H1 (cell line): Measurements from ENCODE around the gene RBMS2. TPM values are rescaled to one million over a fixed set of nuclear protein-coding genes. Genes with fewer than 3 reads are reported as not detected.

ENCODE experiments used
- CTCF ChIA-PET: fragments of 300-600 bp; sonication (Branson Sonifier 250); formaldehyde crosslinking; loops from one replicate; lab custom pipeline; 2021; ENCODE audit not compliant: partially characterized antibody; lab: Charles Lee
- POLR2A ChIA-PET: fragments of 300-600 bp; sonication (Branson Sonifier 250); formaldehyde crosslinking; loops from one replicate; lab custom pipeline; 2021; ENCODE audit warnings: inconsistent platforms; ENCODE audit not compliant: partially characterized antibody; lab: Charles Lee
- DNase-seq, 2 experiments: peaks; one replicate each; pipeline versions ENCODE4 v3.0.0 to v3.0.0-alpha.2; 2010 to 2022; ENCODE audit warnings: low spot score in 2 of 2, low read depth in 1 of 2, mixed read lengths in 1 of 2
- FAIRE-seq: peaks from 2 replicates; lab custom pipeline; 2011; peaks lifted over from hg19 to GRCh38; lab: Jason Lieb, UNC
- H2AFZ ChIP-seq: 2 replicates; pipeline ENCODE4 v1.8.1; 2012; ENCODE audit warnings: low read length, inconsistent platforms
- H2AK5ac ChIP-seq: 2 replicates; pipeline ENCODE4 v1.6.1; 2013; ENCODE audit warnings: low read depth, low read length
- H2BK120ac ChIP-seq: replicated peaks from 2 replicates; pipeline ENCODE3; 2013; ENCODE audit warnings: low read depth, low read length, inconsistent platforms
- H2BK12ac ChIP-seq: 2 replicates; pipeline ENCODE4 v1.6.1; 2013; ENCODE audit warnings: low read depth, low read length
- H2BK15ac ChIP-seq: 2 replicates; pipeline ENCODE4 v1.6.1; 2013; ENCODE audit warnings: low read length
- H2BK20ac ChIP-seq: 2 replicates; pipeline ENCODE4 v1.6.1; 2013; ENCODE audit warnings: low read length
- H2BK5ac ChIP-seq: 2 replicates; pipeline ENCODE4 v1.6.1; 2013; ENCODE audit warnings: low read depth, low read length
- H3K14ac ChIP-seq: 2 replicates; pipeline ENCODE4 v1.6.1; 2013; ENCODE audit warnings: inconsistent platforms; ENCODE audit not compliant: insufficient read length
- H3K18ac ChIP-seq: 2 replicates; pipeline ENCODE4 v1.6.1; 2013; ENCODE audit warnings: low read length; ENCODE audit errors: extremely low read depth
- H3K23ac ChIP-seq: 2 replicates; pipeline ENCODE4 v1.6.1; 2013; ENCODE audit warnings: inconsistent platforms; ENCODE audit not compliant: insufficient read length
- H3K23me2 ChIP-seq: 2 replicates; pipeline ENCODE4 v1.6.1; 2013; ENCODE audit warnings: low read depth, low read length
- H3K27ac ChIP-seq: 2 replicates; pipeline ENCODE4 v1.6.1; 2011; ENCODE audit warnings: low read depth, low read length, inconsistent platforms
- H3K27me3 ChIP-seq, 4 experiments: replicated peaks in 1 of 4; 1 replicate in 1 of 4; 2 replicates in 3 of 4; pipeline versions ENCODE4 v1.6.1 to v1.8.1; 2011 to 2013; ENCODE audit warnings: low read length in 3 of 4, mild to moderate bottlenecking in 3 of 4, inconsistent platforms in 2 of 4, mixed read lengths in 2 of 4, moderate library complexity in 1 of 4; ENCODE audit not compliant: control insufficient read depth in 3 of 4, insufficient read depth in 3 of 4; ENCODE audit errors: extremely low read depth in 1 of 4
- H3K36me3 ChIP-seq, 4 experiments: 2 replicates each; pipeline versions ENCODE4 v1.6.1 to v1.8.1; 2011 to 2013; ENCODE audit warnings: mild to moderate bottlenecking in 4 of 4, low read length in 3 of 4, moderate library complexity in 2 of 4, control low read depth in 1 of 4, inconsistent platforms in 1 of 4; ENCODE audit not compliant: insufficient read depth in 4 of 4, control insufficient read depth in 2 of 4
- H3K4ac ChIP-seq: replicated peaks from 2 replicates; pipeline ENCODE3; 2013; ENCODE audit warnings: low read length, low read depth, mixed read lengths, inconsistent platforms; ENCODE audit not compliant: insufficient read length
- H3K4me1 ChIP-seq, 4 experiments: replicated peaks in 1 of 4; 1 replicate in 1 of 4; 2 replicates in 3 of 4; pipeline versions ENCODE4 v1.6.1 to v1.8.1; 2011 to 2013; ENCODE audit warnings: low read length in 3 of 4, inconsistent platforms in 2 of 4, mixed read lengths in 1 of 4; ENCODE audit not compliant: insufficient read depth in 4 of 4, control insufficient read depth in 3 of 4
- H3K4me2 ChIP-seq, 2 experiments: 2 replicates each; pipeline versions ENCODE4 v1.6.1 to v1.8.1; 2011 to 2013; ENCODE audit warnings: low read depth in 2 of 2, low read length in 2 of 2, control low read depth in 1 of 2, inconsistent platforms in 1 of 2, mild to moderate bottlenecking in 1 of 2; ENCODE audit not compliant: insufficient read depth in 1 of 2
- H3K4me3 ChIP-seq, 4 experiments: fragments of 200-600, 300-600 bp in 1 of 4; sonication (generic), shearing (Covaris generic), sonication (Bioruptor Twin) in 1 of 4; 2 replicates each; pipeline versions ENCODE4 v1.5.1 to v1.8.1; 2011 to 2016; ENCODE audit warnings: low read length in 4 of 4, low read depth in 3 of 4, control low read depth in 2 of 4, inconsistent platforms in 2 of 4, mild to moderate bottlenecking in 2 of 4, mixed read lengths in 1 of 4, moderate library complexity in 1 of 4; ENCODE audit not compliant: insufficient read depth in 2 of 4; ENCODE audit errors: extremely low read depth in 1 of 4
- H3K56ac ChIP-seq: replicated peaks from 2 replicates; pipeline ENCODE3; 2013; ENCODE audit warnings: low read depth, mild to moderate bottlenecking, mixed read lengths, low read length, inconsistent platforms; ENCODE audit not compliant: insufficient read length
- H3K79me1 ChIP-seq: 2 replicates; pipeline ENCODE4 v1.6.1; 2013; ENCODE audit warnings: low read depth, low read length, control low read depth
- H3K79me2 ChIP-seq, 2 experiments: 2 replicates each; pipeline versions ENCODE4 v1.6.1 to v1.8.1; 2012 to 2013; ENCODE audit warnings: low read length in 2 of 2, mild to moderate bottlenecking in 2 of 2, inconsistent platforms in 1 of 2; ENCODE audit not compliant: insufficient read depth in 2 of 2, control insufficient read depth in 1 of 2
- H3K9ac ChIP-seq, 4 experiments: replicated peaks in 1 of 4; 1 replicate in 1 of 4; 2 replicates in 3 of 4; pipeline versions ENCODE4 v1.6.1 to v1.8.1; 2011 to 2013; ENCODE audit warnings: low read depth in 3 of 4, low read length in 3 of 4, control low read depth in 2 of 4, mild to moderate bottlenecking in 2 of 4, moderate library complexity in 2 of 4, inconsistent platforms in 1 of 4; ENCODE audit errors: extremely low read depth in 1 of 4
- H3K9me3 ChIP-seq, 2 experiments: 2 replicates each; pipeline versions ENCODE4 v1.6.1 to v1.8.1; 2012 to 2013; ENCODE audit warnings: mild to moderate bottlenecking in 2 of 2, moderate library complexity in 2 of 2, control low read depth in 1 of 2, inconsistent platforms in 1 of 2, low read depth in 1 of 2, low read length in 1 of 2, mixed read lengths in 1 of 2; ENCODE audit not compliant: insufficient read depth in 2 of 2
- H4K20me1 ChIP-seq, 2 experiments: replicated peaks in 1 of 2; 2 replicates each; pipeline versions ENCODE3 to v1.8.1; 2011 to 2013; ENCODE audit warnings: inconsistent platforms in 2 of 2, low read length in 2 of 2, mild to moderate bottlenecking in 1 of 2; ENCODE audit not compliant: insufficient read depth in 2 of 2, control insufficient read depth in 1 of 2
- H4K5ac ChIP-seq: 2 replicates; pipeline ENCODE4 v1.6.1; 2013; ENCODE audit warnings: low read length, low read depth, mixed read lengths, inconsistent platforms; ENCODE audit not compliant: insufficient read length
- H4K8ac ChIP-seq: 2 replicates; pipeline ENCODE4 v1.8.0; 2013; ENCODE audit warnings: mild to moderate bottlenecking, moderate library complexity, low read length, inconsistent platforms; ENCODE audit not compliant: insufficient read depth; ENCODE audit errors: extremely low read depth
- H4K91ac ChIP-seq: replicated peaks from 2 replicates; pipeline ENCODE3; 2013; ENCODE audit warnings: low read length, mixed read lengths, inconsistent platforms; ENCODE audit not compliant: insufficient read length
- ATF2 ChIP-seq: IDR thresholded peaks from 2 replicates; pipeline ENCODE4 v1.6.1; 2012; ENCODE audit warnings: low read length, inconsistent platforms
- CREB1 ChIP-seq: IDR thresholded peaks from 2 replicates; pipeline ENCODE4 v1.6.1; 2012; ENCODE audit warnings: inconsistent platforms
- MAX ChIP-seq: IDR thresholded peaks from 2 replicates; pipeline ENCODE4 v1.6.1; 2012; ENCODE audit warnings: inconsistent platforms
- NANOG ChIP-seq: IDR thresholded peaks from 2 replicates; pipeline ENCODE4 v1.6.1; 2011; ENCODE audit warnings: low read length, low read depth, mild to moderate bottlenecking, inconsistent platforms; ENCODE audit not compliant: insufficient read depth, poor library complexity, severe bottlenecking
- POLR2A ChIP-seq, 2 experiments: IDR thresholded peaks; 1 replicate in 1 of 2; 2 replicates in 1 of 2; pipeline ENCODE4 v1.6.1; 2011; ENCODE audit warnings: low read depth in 2 of 2, low read length in 2 of 2, mild to moderate bottlenecking in 2 of 2; ENCODE audit errors: control extremely low read depth in 1 of 2
- RBBP5 ChIP-seq: IDR thresholded peaks from 2 replicates; pipeline ENCODE4 v1.7.1; 2012; ENCODE audit warnings: low read depth, mild to moderate bottlenecking, inconsistent platforms, low read length, moderate library complexity, borderline replicate concordance
- RFX5 ChIP-seq: IDR thresholded peaks from 2 replicates; pipeline ENCODE4 v1.6.1; 2011; ENCODE audit warnings: low read depth, low read length, improper control_type of control experiment, borderline replicate concordance
- RNF2 ChIP-seq: fragments of 200-900, 300-1000 bp; sonication (generic); IDR thresholded peaks from 2 replicates; pipeline ENCODE4 v1.7.1; 2016; ENCODE audit warnings: borderline replicate concordance, low read depth, mild to moderate bottlenecking, antibody characterized with exemption, low read length; ENCODE audit not compliant: poor library complexity, severe bottlenecking; ENCODE audit errors: missing control alignments
- SP1 ChIP-seq: IDR thresholded peaks from 2 replicates; pipeline ENCODE4 v1.6.1; 2011; ENCODE audit warnings: low read depth, low read length
- SUZ12 ChIP-seq: fragments of 200-600 bp; sonication (generic); IDR thresholded peaks from 2 replicates; pipeline ENCODE4 v1.6.1; 2012; ENCODE audit warnings: mild to moderate bottlenecking, inconsistent platforms, low read length, moderate library complexity, mixed read lengths
- WGBS, 2 experiments: shearing (Covaris generic) in 1 of 2; methylation state at CpG; one replicate each; pipeline versions ENCODE4 v1.1.6 to v1.1.7; 2013 to 2015; ENCODE audit warnings: low lambda C conversion rate in 2 of 2, mixed read lengths in 2 of 2, inconsistent platforms in 1 of 2, low coverage in 1 of 2, missing lambda C conversion rate in 1 of 2; ENCODE audit not compliant: insufficient replicate concordance in 2 of 2, insufficient coverage in 1 of 2, insufficient read length in 1 of 2; ENCODE audit errors: extremely low coverage in 1 of 2, missing lambda C conversion rate in 1 of 2; 5-methylcytosine and 5-hydroxymethylcytosine counted together
- polyA plus RNA-seq, 7 experiments: library from polyadenylated mRNA; depleted of rRNA in 3 of 7; stranded (reverse) in 5 of 7; unstranded in 2 of 7; fragments of >200 nt in 5 of 7; fragments of 200-250 nt in 2 of 7; gene quantifications; 1 replicate in 5 of 7; 2 replicates in 1 of 7; 4 replicates in 1 of 7; pipeline versions ENCODE4 v1.2.1 to v1.2.3, GENCODE V29; 2011 to 2013; ENCODE audit warnings: missing spikeins in 2 of 7, mixed read lengths in 2 of 7
- total RNA-seq: library from RNA; stranded (reverse); fragmentation: NEBNext Ultra II Directional; extraction: Animal tissue kit (Norgen Biotek cat#: 25700); gene quantifications from 2 replicates; pipeline ENCODE4 v1.2.1, GENCODE V29; 2021

Gene RBMS2
- total and polyA plus RNA-seq, 2 of the 8 experiments (the other 6 are each of a cell fraction or from before 2014, with no cell fraction given): 9.6 to 31.3 TPM

GRCh38 chr12:56637621-56638020, 116.0 kb downstream of the RBMS2 start:
- ChIA-PET POLR2A (interaction anchor here (0.6 to 10.3 kb wide), 9 partner anchors 11 to 116 kb away, joined by 3 to 130 read pairs (median 5); no protein-coding TSS in a partner anchor), CTCF (interaction anchor here (0.6 to 7.4 kb wide), 4 partner anchors 9 to 209 kb away, joined by 3 to 107 read pairs (median 16); no protein-coding TSS in a partner anchor)
- Histone ChIP-seq H3K9me3 (no peaks in the 10 kb centered on the region), H3K23ac (no peak overlapping the region), H2AK5ac (no peak overlapping the region), H3K79me1 (no peaks in the 10 kb centered on the region), H2BK120ac (no peak overlapping the region), H2BK15ac (no peak overlapping the region), H3K23me2 (peaks cover 16% of the 10 kb centered on the region; the same call in 1 of the 2 replicates), H4K91ac (no peak overlapping the region), H3K36me3 (peaks cover 15 to 51% (median 45%) of the 10 kb centered on the region in 4 experiments), H3K56ac (no peak overlapping the region), H3K4ac (no peak overlapping the region), H3K14ac (no peak overlapping the region), H3K27me3 (no peaks in the 10 kb centered on the region), H3K4me1 (peaks cover 6 to 29% (median 21%) of the 10 kb centered on the region in 4 experiments), H3K4me3 (no peak overlapping the region), H3K27ac (no peak overlapping the region), H3K79me2 (peaks cover 0 to 10% of the 10 kb centered on the region in 2 experiments; a peak in 3 of 4 replicates), H2AFZ (no peak overlapping the region), H3K18ac (no peak overlapping the region), H2BK12ac (no peak overlapping the region), H3K9ac (no peak overlapping the region), H3K4me2 (no peak overlapping the region), H2BK20ac (no peak overlapping the region), H4K20me1 (peaks cover 3 to 9% of the 10 kb centered on the region in 2 experiments), H4K8ac (no peak overlapping the region), H2BK5ac (no peak overlapping the region), H4K5ac (no peak overlapping the region)
- DNase-seq (no peak), FAIRE-seq (no peak)
- 79% methylated on average over 2 of the region's 2 CpGs; no CpG with 5 or more reads in 1 of the 2 experiments for WGBS, 2 experiments
- TF ChIP-seq POLR2A (IDR thresholded peaks at IDR 0.05; ENCODE audit: control extremely low read depth in 1 of 2, low read depth in 2 of 2, low read length in 2 of 2): no peak
- no peak for TF ChIP-seq SUZ12
- no peak for TF ChIP-seq RNF2
- TF ChIP-seq NANOG: no peak
- no peak for TF ChIP-seq SP1
- TF ChIP-seq MAX: no peak
- TF ChIP-seq RFX5: no peak
- TF ChIP-seq CREB1: no peak
- TF ChIP-seq ATF2: no peak
- TF ChIP-seq RBBP5: no peak
